ENCODE measurements around the gene LRCH3. TPM values are rescaled to one million over a fixed set of nuclear protein-coding genes. Genes with fewer than 3 reads are reported as not detected.

The LRCH3 gene
- total RNA-seq, 6 experiments from 2014 or later, result 39.4 to 44.7 (median 41.0) TPM

GRCh38 chr3:197888511-197888910 lies 97.5 kb downstream of the LRCH3 start:
- TF ChIP-seq CTCF (IDR thresholded peaks at IDR 0.05), result no peak
- no peak overlapping the region for H3K27ac Mint-ChIP-seq

GRCh38 chr3:197889204-197889930 lies 98.3 kb downstream of the LRCH3 start:
- Mint-ChIP-seq H3K4me1 (ENCODE audit: low read depth) (no peaks in the 10 kb centered on the region), H3K4me3 (no peak overlapping the region), H3K27ac (no peak overlapping the region), H3K9me3 (no peaks in the 10 kb centered on the region), H3K27me3 (ENCODE audit: insufficient read depth) (peaks cover 3% of the 10 kb centered on the region; the same call in 1 of the 2 replicates), H3K36me3 (ENCODE audit: low read depth) (no peaks in the 10 kb centered on the region)
- no peak for TF ChIP-seq CTCF (IDR thresholded peaks at IDR 0.05)
- DNase-seq, result no peak

More at GRCh38 chr3:197888511-197888910, 97.5 kb downstream of the LRCH3 start:
- Mint-ChIP-seq H3K27me3 (ENCODE audit: insufficient read depth) (peaks cover 3% of the 10 kb centered on the region; the same call in 1 of the 2 replicates), H3K4me3 (no peak overlapping the region), H3K9me3 (no peaks in the 10 kb centered on the region), H3K4me1 (ENCODE audit: low read depth) (no peaks in the 10 kb centered on the region), H3K36me3 (ENCODE audit: low read depth) (0 out of 2 replicates have a peak, but pooled peaks cover 5% of the 10 kb centered on the region)
- DNase-seq, result no peak

DNA sequence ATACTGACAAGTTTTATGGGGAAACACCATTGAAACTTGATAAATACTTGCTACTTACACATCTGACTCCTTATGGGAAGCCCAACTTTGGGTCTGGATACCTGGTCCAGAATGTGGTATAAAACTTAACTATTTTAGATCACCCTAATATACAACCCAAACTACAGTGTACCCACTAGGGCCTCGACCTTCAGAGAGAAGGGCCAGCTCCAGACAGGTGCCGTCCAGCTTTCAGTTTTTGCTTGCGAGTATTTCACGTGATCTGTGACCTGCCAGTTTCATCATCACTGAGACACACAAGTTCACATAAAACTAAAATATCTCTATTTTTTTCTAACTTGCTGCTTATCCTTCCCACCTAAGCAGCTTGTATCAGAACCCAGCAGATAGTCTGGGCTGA lies 99.6 kb downstream of the LRCH3 start:
- peaks cover 2% of the 10 kb centered on the region; the same call in 1 of the 2 replicates for H3K27me3 Mint-ChIP-seq (ENCODE audit: insufficient read depth)
- no peaks in the 10 kb centered on the region for H3K36me3 Mint-ChIP-seq (ENCODE audit: low read depth)
- no peak for DNase-seq
- H3K9me3 Mint-ChIP-seq, result no peaks in the 10 kb centered on the region
- TF ChIP-seq CTCF (IDR thresholded peaks at IDR 0.05), result no peak
- H3K27ac Mint-ChIP-seq, result no peak overlapping the region
- H3K4me1 Mint-ChIP-seq (ENCODE audit: low read depth), result no peaks in the 10 kb centered on the region
- no peak overlapping the region for H3K4me3 Mint-ChIP-seq

DNA sequence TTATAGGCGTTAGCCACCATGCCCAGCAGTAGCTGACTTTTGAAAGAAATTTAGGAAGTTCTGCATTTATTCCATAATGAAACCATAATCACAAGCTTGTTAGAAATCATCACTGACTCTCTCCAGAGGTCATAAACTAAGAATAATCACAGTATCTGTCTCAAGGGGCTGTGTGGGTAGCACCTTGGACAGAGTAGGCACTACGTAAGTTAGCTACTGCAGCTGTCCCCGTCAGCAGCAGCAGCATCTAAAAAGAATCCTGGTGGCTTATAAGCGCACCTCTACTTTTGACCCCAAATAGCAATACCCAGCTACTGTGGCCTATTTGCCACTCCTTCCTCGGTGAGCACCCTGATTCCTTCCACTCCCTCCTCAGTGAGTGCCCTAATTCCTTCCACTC lies 101.1 kb downstream of the LRCH3 start:
- Mint-ChIP-seq H3K4me3 (no peak overlapping the region), H3K9me3 (no peaks in the 10 kb centered on the region), H3K36me3 (ENCODE audit: low read depth) (no peaks in the 10 kb centered on the region), H3K4me1 (ENCODE audit: low read depth) (no peaks in the 10 kb centered on the region), H3K27ac (no peak overlapping the region; the same call in 1 of the 2 replicates), H3K27me3 (ENCODE audit: insufficient read depth) (peaks cover 2% of the 10 kb centered on the region; the same call in 1 of the 2 replicates)
- DNase-seq, result no peak
- no peak for TF ChIP-seq CTCF (IDR thresholded peaks at IDR 0.05)

GRCh38 chr3:197896421-197896820 lies 105.4 kb downstream of the LRCH3 start:
- Mint-ChIP-seq H3K9me3 (no peaks in the 10 kb centered on the region), H3K4me3 (no peak overlapping the region), H3K4me1 (ENCODE audit: low read depth) (peaks cover 6% of the 10 kb centered on the region; the same call in 1 of the 2 replicates), H3K27me3 (ENCODE audit: insufficient read depth) (peaks cover 2% of the 10 kb centered on the region), H3K36me3 (ENCODE audit: low read depth) (no peaks in the 10 kb centered on the region), H3K27ac (no peak overlapping the region)
- DNase-seq, result no peak
- TF ChIP-seq CTCF (IDR thresholded peaks at IDR 0.05), result no peak

Data from HFFc6 (cell line).